ENCODE data around the gene CDH4.

DNA sequence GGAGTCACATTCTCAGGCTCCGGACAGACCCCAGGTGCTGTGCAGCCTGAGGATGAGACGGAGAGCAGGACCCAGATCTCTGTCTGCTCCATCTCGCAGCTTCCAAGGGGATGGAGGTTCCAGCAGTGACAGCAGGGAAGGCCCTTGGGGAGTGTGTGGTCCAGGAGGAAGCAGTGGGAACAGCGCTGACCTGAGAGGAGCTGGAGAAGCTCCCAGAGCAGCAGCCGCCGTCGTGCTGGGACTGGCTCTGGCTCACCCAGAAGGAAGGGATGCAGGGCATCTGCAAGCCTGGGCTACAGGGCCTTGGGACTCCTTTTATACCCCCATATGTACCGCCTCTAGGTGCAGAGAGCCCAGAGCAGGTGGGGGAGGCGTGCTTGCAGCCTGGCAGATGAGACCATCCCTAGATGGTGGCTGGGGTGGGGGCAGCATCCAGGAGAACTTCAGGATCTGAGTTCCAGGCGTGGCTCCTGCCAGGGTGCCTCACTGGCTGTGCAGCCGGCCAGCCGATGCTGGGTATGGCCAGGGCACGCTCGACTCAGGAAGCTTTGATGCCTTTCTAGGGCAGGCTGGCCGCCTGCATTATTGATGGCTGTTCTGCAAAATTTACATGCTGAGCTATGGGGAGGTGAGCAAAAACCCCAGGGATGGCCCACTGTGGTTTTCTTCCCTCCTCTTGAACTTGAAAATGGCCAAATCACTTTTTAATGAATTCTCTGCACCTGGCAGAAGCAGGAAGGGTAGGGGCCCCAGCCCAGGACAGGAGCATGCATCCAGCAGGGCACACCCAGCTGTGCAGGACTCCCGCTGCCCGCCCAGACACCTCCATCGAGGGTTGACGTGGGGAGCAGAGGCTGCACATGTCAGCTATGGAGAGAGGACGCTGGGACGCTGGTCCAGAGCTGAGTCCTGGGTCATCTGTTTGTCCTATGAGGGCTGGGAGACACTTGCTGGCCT, 634.0 kb downstream of the CDH4 start:
- TF ChIP-seq POLR2AphosphoS5 (IDR thresholded peaks at IDR 0.05) = no peak
- TF ChIP-seq, protein P1, sequence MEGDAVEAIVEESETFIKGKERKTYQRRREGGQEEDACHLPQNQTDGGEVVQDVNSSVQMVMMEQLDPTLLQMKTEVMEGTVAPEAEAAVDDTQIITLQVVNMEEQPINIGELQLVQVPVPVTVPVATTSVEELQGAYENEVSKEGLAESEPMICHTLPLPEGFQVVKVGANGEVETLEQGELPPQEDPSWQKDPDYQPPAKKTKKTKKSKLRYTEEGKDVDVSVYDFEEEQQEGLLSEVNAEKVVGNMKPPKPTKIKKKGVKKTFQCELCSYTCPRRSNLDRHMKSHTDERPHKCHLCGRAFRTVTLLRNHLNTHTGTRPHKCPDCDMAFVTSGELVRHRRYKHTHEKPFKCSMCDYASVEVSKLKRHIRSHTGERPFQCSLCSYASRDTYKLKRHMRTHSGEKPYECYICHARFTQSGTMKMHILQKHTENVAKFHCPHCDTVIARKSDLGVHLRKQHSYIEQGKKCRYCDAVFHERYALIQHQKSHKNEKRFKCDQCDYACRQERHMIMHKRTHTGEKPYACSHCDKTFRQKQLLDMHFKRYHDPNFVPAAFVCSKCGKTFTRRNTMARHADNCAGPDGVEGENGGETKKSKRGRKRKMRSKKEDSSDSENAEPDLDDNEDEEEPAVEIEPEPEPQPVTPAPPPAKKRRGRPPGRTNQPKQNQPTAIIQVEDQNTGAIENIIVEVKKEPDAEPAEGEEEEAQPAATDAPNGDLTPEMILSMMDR (IDR thresholded peaks at IDR 0.05) = no peak
